HG03469 (cell line): Measurements from ENCODE around the gene TTBK2.
"Not testable (repeated sequence)": the region's sequence is repeated elsewhere in the genome, so short reads cannot be mapped to it uniquely, and the experiment has no call there.

Experiments
- ATAC-seq: cut with Tn5 transposase; IDR thresholded peaks from one replicate; pipeline ENCODE4 v1.9.1; 2021; ENCODE audit warnings: mild to moderate bottlenecking, moderate library complexity, moderate number of reproducible peaks; ENCODE audit not compliant: unreplicated experiment

TTBK2 gene

GRCh38 chr15:42911058-42911592 lies 9.5 kb downstream of the TTBK2 start:
- ATAC-seq: no peak

- ATAC-seq: no peak
Observed at GRCh38 chr15:42908538-42908937, 12.0 kb downstream of the TTBK2 start.

GRCh38 chr15:42903388-42904324 lies 16.9 kb downstream of the TTBK2 start:
- no peak for ATAC-seq

GRCh38 chr15:42893911-42894310 lies 26.7 kb downstream of the TTBK2 start:
- not testable (repeated sequence) for ATAC-seq

GRCh38 chr15:42891569-42891968 lies 29.0 kb downstream of the TTBK2 start:
- no peak for ATAC-seq

GRCh38 chr15:42890161-42890913 lies 30.2 kb downstream of the TTBK2 start:
- ATAC-seq: no peak

GRCh38 chr15:42887384-42887783 lies 33.2 kb downstream of the TTBK2 start:
- ATAC-seq: not testable (repeated sequence)

- ATAC-seq: no peak
Observed at GRCh38 chr15:42880121-42880520, 40.5 kb downstream of the TTBK2 start.

- ATAC-seq: no peak
Observed at GRCh38 chr15:42879443-42879842, 41.1 kb downstream of the TTBK2 start.

GRCh38 chr15:42876224-42876623 lies 44.4 kb downstream of the TTBK2 start:
- no peak for ATAC-seq

- ATAC-seq: no peak
Observed at GRCh38 chr15:42868683-42869082, 51.9 kb downstream of the TTBK2 start.

GRCh38 chr15:42863572-42864239 lies 56.9 kb downstream of the TTBK2 start:
- no peak for ATAC-seq

- ATAC-seq: no peak
Observed at GRCh38 chr15:42858999-42859789, 61.4 kb downstream of the TTBK2 start.

- ATAC-seq: no peak
Observed at GRCh38 chr15:42858540-42858939, 62.0 kb downstream of the TTBK2 start.

GRCh38 chr15:42854576-42854975 lies 66.0 kb downstream of the TTBK2 start:
- ATAC-seq: no peak

GRCh38 chr15:42849836-42850235 lies 70.7 kb downstream of the TTBK2 start:
- no peak for ATAC-seq

- ATAC-seq: no peak
Observed at GRCh38 chr15:42848846-42849245, 71.7 kb downstream of the TTBK2 start.

- ATAC-seq: no peak
Observed at GRCh38 chr15:42846647-42847046, 73.9 kb downstream of the TTBK2 start.

- no peak for ATAC-seq
Observed at GRCh38 chr15:42845581-42845980, 75.0 kb downstream of the TTBK2 start.

GRCh38 chr15:42843699-42844098 lies 76.9 kb downstream of the TTBK2 start:
- no peak for ATAC-seq
